ENCODE data around the gene CYSTM1.

Gene CYSTM1

GRCh38 chr5:140174465-140175366 lies at the start of gene CYSTM1:
CYSTM1 (plus strand) TSS chr5:140175188; CDS start chr5:140194466, 19,278 bp downstream.
- H3K4me3 Mint-ChIP-seq: peak within 1 kb of the TSS; percentile 96
- H3K27ac Mint-ChIP-seq: peak within 1 kb of the TSS; percentile 93
- H3K36me3 Mint-ChIP-seq: peaks cover 4% of the 10 kb centered on the region
- ATAC-seq (ENCODE audit: low read depth): peak; percentile 89
- H3K9me3 Mint-ChIP-seq: no peaks in the 10 kb centered on the region
- peak; percentile 95 to 97 for DNase-seq (ENCODE audit: low spot score in 2 of 2)
- no peaks in the 10 kb centered on the region for H3K27me3 Mint-ChIP-seq
- H3K4me1 Mint-ChIP-seq: peaks cover 12% of the 10 kb centered on the region

GRCh38 chr5:140125637-140126036 lies 49.4 kb upstream of the CYSTM1 start, which contains the start of gene IGIP:
IGIP (plus strand) TSS chr5:140125937; CDS start chr5:140128477, 2,540 bp downstream.
- no peaks in the 10 kb centered on the region for H3K27me3 Mint-ChIP-seq
- DNase-seq (ENCODE audit: low spot score in 2 of 2) (no peak), ATAC-seq (ENCODE audit: low read depth) (no peak)
- H3K4me1 Mint-ChIP-seq: peaks cover 19% of the 10 kb centered on the region
- H3K36me3 Mint-ChIP-seq: no peaks in the 10 kb centered on the region
- no peaks in the 10 kb centered on the region for H3K9me3 Mint-ChIP-seq
- H3K4me3 Mint-ChIP-seq: no peak within 1 kb of the TSS
- H3K27ac Mint-ChIP-seq: no peak within 1 kb of the TSS

- H3K4me3 Mint-ChIP-seq: no peak overlapping the region
- no peaks in the 10 kb centered on the region for H3K27me3 Mint-ChIP-seq
- H3K27ac Mint-ChIP-seq: no peak overlapping the region
- DNase-seq (ENCODE audit: low spot score in 2 of 2) (no peak), ATAC-seq (ENCODE audit: low read depth) (no peak)
- H3K9me3 Mint-ChIP-seq: no peaks in the 10 kb centered on the region
- peaks cover 20% of the 10 kb centered on the region for H3K4me1 Mint-ChIP-seq
- H3K36me3 Mint-ChIP-seq: no peaks in the 10 kb centered on the region
Observed at GRCh38 chr5:140126315-140127012, 48.5 kb upstream of the CYSTM1 start.

- DNase-seq (ENCODE audit: low spot score in 2 of 2) (no peak), ATAC-seq (ENCODE audit: low read depth) (no peak)
- Mint-ChIP-seq H3K36me3 (no peaks in the 10 kb centered on the region), H3K9me3 (no peaks in the 10 kb centered on the region), H3K4me1 (peaks cover 23% of the 10 kb centered on the region), H3K27me3 (no peaks in the 10 kb centered on the region), H3K4me3 (no peak overlapping the region), H3K27ac (no peak overlapping the region)
Observed at GRCh38 chr5:140128376-140128775, 46.6 kb upstream of the CYSTM1 start.

GRCh38 chr5:140130949-140131733 lies 43.8 kb upstream of the CYSTM1 start:
- Mint-ChIP-seq H3K4me1 (peaks cover 32% of the 10 kb centered on the region), H3K27me3 (no peaks in the 10 kb centered on the region), H3K9me3 (no peaks in the 10 kb centered on the region), H3K4me3 (no peak overlapping the region), H3K36me3 (no peaks in the 10 kb centered on the region), H3K27ac (no peak overlapping the region)
- DNase-seq (ENCODE audit: low spot score in 2 of 2): no peak
- ATAC-seq (ENCODE audit: low read depth): no peak

GRCh38 chr5:140131967-140132409 lies 43.0 kb upstream of the CYSTM1 start:
- H3K9me3 Mint-ChIP-seq: no peaks in the 10 kb centered on the region
- H3K36me3 Mint-ChIP-seq: no peaks in the 10 kb centered on the region
- no peaks in the 10 kb centered on the region for H3K27me3 Mint-ChIP-seq
- H3K4me3 Mint-ChIP-seq: no peak overlapping the region
- no peak for DNase-seq (ENCODE audit: low spot score in 2 of 2)
- no peak overlapping the region for H3K27ac Mint-ChIP-seq
- H3K4me1 Mint-ChIP-seq: peaks cover 28% of the 10 kb centered on the region
- peak; percentile 66 for ATAC-seq (ENCODE audit: low read depth)

- peaks cover 29% of the 10 kb centered on the region for H3K4me1 Mint-ChIP-seq
- H3K27me3 Mint-ChIP-seq: no peaks in the 10 kb centered on the region
- H3K36me3 Mint-ChIP-seq: no peaks in the 10 kb centered on the region
- H3K27ac Mint-ChIP-seq: no peak overlapping the region
- H3K4me3 Mint-ChIP-seq: no peak overlapping the region
- no peak for DNase-seq (ENCODE audit: low spot score in 2 of 2)
- no peak for ATAC-seq (ENCODE audit: low read depth)
- H3K9me3 Mint-ChIP-seq: no peaks in the 10 kb centered on the region
Observed at GRCh38 chr5:140133514-140134167, 41.3 kb upstream of the CYSTM1 start.

GRCh38 chr5:140134277-140134935 lies 40.6 kb upstream of the CYSTM1 start:
- no peaks in the 10 kb centered on the region for H3K27me3 Mint-ChIP-seq
- no peak for DNase-seq (ENCODE audit: low spot score in 2 of 2)
- no peak overlapping the region for H3K4me3 Mint-ChIP-seq
- no peaks in the 10 kb centered on the region for H3K36me3 Mint-ChIP-seq
- ATAC-seq (ENCODE audit: low read depth): no peak
- H3K27ac Mint-ChIP-seq: no peak overlapping the region
- no peaks in the 10 kb centered on the region for H3K9me3 Mint-ChIP-seq
- peaks cover 29% of the 10 kb centered on the region for H3K4me1 Mint-ChIP-seq

GRCh38 chr5:140135127-140135526 lies 39.9 kb upstream of the CYSTM1 start:
- Mint-ChIP-seq H3K27ac (no peak overlapping the region), H3K9me3 (no peaks in the 10 kb centered on the region), H3K4me1 (peaks cover 30% of the 10 kb centered on the region), H3K4me3 (no peak overlapping the region), H3K27me3 (no peaks in the 10 kb centered on the region), H3K36me3 (peaks cover 1% of the 10 kb centered on the region)
- ATAC-seq (ENCODE audit: low read depth) (no peak), DNase-seq (ENCODE audit: low spot score in 2 of 2) (no peak)

- ATAC-seq (ENCODE audit: low read depth) (no peak), DNase-seq (ENCODE audit: low spot score in 2 of 2) (no peak)
- Mint-ChIP-seq H3K27ac (no peak overlapping the region), H3K4me3 (no peak overlapping the region), H3K27me3 (no peaks in the 10 kb centered on the region), H3K36me3 (peaks cover 1% of the 10 kb centered on the region), H3K9me3 (no peaks in the 10 kb centered on the region), H3K4me1 (peaks cover 33% of the 10 kb centered on the region)
Observed at GRCh38 chr5:140136624-140137023, 38.4 kb upstream of the CYSTM1 start.

GRCh38 chr5:140140435-140140834 lies 34.6 kb upstream of the CYSTM1 start:
- H3K27ac Mint-ChIP-seq: peak overlapping the region; percentile 21
- H3K4me3 Mint-ChIP-seq: no peak overlapping the region
- peaks cover 4% of the 10 kb centered on the region for H3K27me3 Mint-ChIP-seq
- ATAC-seq (ENCODE audit: low read depth) (no peak), DNase-seq (ENCODE audit: low spot score in 2 of 2) (no peak)
- H3K36me3 Mint-ChIP-seq: peaks cover 1% of the 10 kb centered on the region
- peaks cover 33% of the 10 kb centered on the region for H3K4me1 Mint-ChIP-seq
- no peaks in the 10 kb centered on the region for H3K9me3 Mint-ChIP-seq

GRCh38 chr5:140141241-140141640 lies 33.7 kb upstream of the CYSTM1 start:
- no peak overlapping the region for H3K4me3 Mint-ChIP-seq
- ATAC-seq (ENCODE audit: low read depth) (no peak), DNase-seq (ENCODE audit: low spot score in 2 of 2) (no peak)
- no peaks in the 10 kb centered on the region for H3K9me3 Mint-ChIP-seq
- peaks cover 5% of the 10 kb centered on the region for H3K27me3 Mint-ChIP-seq
- no peak overlapping the region for H3K27ac Mint-ChIP-seq
- peaks cover 32% of the 10 kb centered on the region for H3K4me1 Mint-ChIP-seq
- H3K36me3 Mint-ChIP-seq: peaks cover 1% of the 10 kb centered on the region

GRCh38 chr5:140142246-140142645 lies 32.7 kb upstream of the CYSTM1 start:
- peaks cover 32% of the 10 kb centered on the region for H3K4me1 Mint-ChIP-seq
- no peak for ATAC-seq (ENCODE audit: low read depth)
- peaks cover 1% of the 10 kb centered on the region for H3K36me3 Mint-ChIP-seq

More at GRCh38 chr5:140142246-140142645, 32.7 kb upstream of the CYSTM1 start:
- H3K27me3 Mint-ChIP-seq: peaks cover 5% of the 10 kb centered on the region
- H3K27ac Mint-ChIP-seq: no peak overlapping the region
- H3K4me3 Mint-ChIP-seq: no peak overlapping the region
- H3K9me3 Mint-ChIP-seq: no peaks in the 10 kb centered on the region
- no peak for DNase-seq (ENCODE audit: low spot score in 2 of 2)

Data from memory B cell (primary cell).